Pancreas (tissue), 10 donors: ENCODE results near the gene NDUFAF3. TPM values are rescaled to one million over a fixed set of nuclear protein-coding genes. Genes with fewer than 3 reads are reported as not detected.

Experiments used
- ATAC-seq, 4 donors: fragments of 200-7000 bp; cut with Tn5 transposase; one replicate each; pipeline versions ENCODE4 v1.8.0 to v1.9.1; 2020; ENCODE audit warnings: mild to moderate bottlenecking in 4 of 4, moderate library complexity in 4 of 4
- DNase-seq, 6 donors: peaks; one replicate each; pipeline ENCODE4 v3.0.0-alpha.2; 2020
- FAIRE-seq: peaks from 2 replicates; lab custom pipeline; 2012; peaks lifted over from hg19 to GRCh38; lab: Jason Lieb, UNC
- H3K27ac ChIP-seq, 4 donors: fragments of 200-600 bp; sonication (generic); 1 replicate in 3 of 4; 2 replicates in 1 of 4; pipeline versions ENCODE4 v1.5.0 to v1.8.0; 2020
- H3K27me3 ChIP-seq, 4 donors: fragments of 200-600 bp; one replicate each; pipeline ENCODE4 v1.8.0; 2021
- H3K36me3 ChIP-seq, 3 donors: fragments of 200-600 bp; sonication (generic) in 1 of 3; one replicate each; pipeline versions ENCODE4 v1.5.0 to v1.8.0; 2020 to 2021
- H3K4me1 ChIP-seq, 3 donors: fragments of 200-600 bp; one replicate each; pipeline ENCODE4 v1.8.0; 2021
- H3K4me3 ChIP-seq, 4 donors: fragments of 200-600 bp; sonication (generic) in 2 of 4; one replicate each; pipeline versions ENCODE4 v1.5.0 to v1.8.0; 2020 to 2021
- H3K9me3 ChIP-seq, 4 donors: fragments of 200-600 bp; one replicate each; pipeline ENCODE4 v1.8.0; 2021
- WGBS, 2 donors: extraction: QIAGEN DNeasy Blood & Tissue Kit; methylation state at CpG; one replicate each; pipeline ENCODE4 v1.1.7; 2013; 5-methylcytosine and 5-hydroxymethylcytosine counted together
- intact Hi-C, 3 donors: fragments of 100-400 bp; cut with DNase I; formaldehyde crosslinking; loops; one replicate each; pipeline versions ENCODE4 v1.11.1 to v1.14.2; 2022
- polyA plus RNA-seq, 2 donors: library from polyadenylated mRNA; stranded (reverse); fragments of 200-250 nt; gene quantifications; one replicate each; pipeline ENCODE4 v1.2.3, GENCODE V29; 2013
- total RNA-seq, 6 donors: library from RNA; stranded (reverse); fragmentation: NEBNext Ultra II Directional in 4 of 6; extraction: Animal tissue kit (Norgen Biotek cat#: 25700) in 4 of 6; gene quantifications; one replicate each; pipeline versions ENCODE4 v1.2.1 to v1.2.4, GENCODE V29; 2021 to 2023
- TF ChIP-seq, protein P1 (sequence below), 4 donors: fragments of 200-600 bp; sonication (generic) in 3 of 4; IDR thresholded peaks; one replicate each; pipeline versions ENCODE4 v1.5.0 to v1.8.0; 2021; ENCODE audit warnings: antibody characterized with exemption in 4 of 4
- donor health status: healthy with polysubstance abuse.
- donor health status: DM: no; HTN: no; CAD: no; lungs with moderate emphysema.
- donor health status: DM: no; HTN: no; CAD: no.
- donor health status: control.
- donor health status: control.
- donor health status: Bipolar disorder and iron deficiency.
- donor health status: DM: yes; HTN: yes; CAD: no.
- donor health status: DM: no; HTN: no; CAD: no.
- donor health status: DM: no; HTN: no; CAD: no.
- donor health status: DM: yes; HTN: yes; CAD: no.

The NDUFAF3 gene
- total and polyA plus RNA-seq, 8 donors = 20.9 to 72.1 (median 33.4) TPM

- no peak for ATAC-seq
- no peaks in the 10 kb centered on the region for H3K27me3 ChIP-seq
- no peak overlapping the region for H3K27ac ChIP-seq
- H3K4me1 ChIP-seq = peaks cover 6 to 24% (median 9%) of the 10 kb centered on the region in 3 donors
- FAIRE-seq = no peak
- intact Hi-C loops = loop anchor here in 1 of 3 donors (10.0 kb wide), 1 partner anchor 70 kb away; the partner anchor contains the start of gene QRICH1
- peaks cover 0 to 32% (median 18%) of the 10 kb centered on the region in 3 donors for H3K36me3 ChIP-seq
- TF ChIP-seq, protein P1, sequence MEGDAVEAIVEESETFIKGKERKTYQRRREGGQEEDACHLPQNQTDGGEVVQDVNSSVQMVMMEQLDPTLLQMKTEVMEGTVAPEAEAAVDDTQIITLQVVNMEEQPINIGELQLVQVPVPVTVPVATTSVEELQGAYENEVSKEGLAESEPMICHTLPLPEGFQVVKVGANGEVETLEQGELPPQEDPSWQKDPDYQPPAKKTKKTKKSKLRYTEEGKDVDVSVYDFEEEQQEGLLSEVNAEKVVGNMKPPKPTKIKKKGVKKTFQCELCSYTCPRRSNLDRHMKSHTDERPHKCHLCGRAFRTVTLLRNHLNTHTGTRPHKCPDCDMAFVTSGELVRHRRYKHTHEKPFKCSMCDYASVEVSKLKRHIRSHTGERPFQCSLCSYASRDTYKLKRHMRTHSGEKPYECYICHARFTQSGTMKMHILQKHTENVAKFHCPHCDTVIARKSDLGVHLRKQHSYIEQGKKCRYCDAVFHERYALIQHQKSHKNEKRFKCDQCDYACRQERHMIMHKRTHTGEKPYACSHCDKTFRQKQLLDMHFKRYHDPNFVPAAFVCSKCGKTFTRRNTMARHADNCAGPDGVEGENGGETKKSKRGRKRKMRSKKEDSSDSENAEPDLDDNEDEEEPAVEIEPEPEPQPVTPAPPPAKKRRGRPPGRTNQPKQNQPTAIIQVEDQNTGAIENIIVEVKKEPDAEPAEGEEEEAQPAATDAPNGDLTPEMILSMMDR (IDR thresholded peaks at IDR 0.05) = no peak
- DNase-seq = no peak
- no peak overlapping the region for H3K4me3 ChIP-seq
- WGBS, 2 donors = 76 to 77% methylated on average over 13 of the region's 13 CpGs
- H3K9me3 ChIP-seq = no peaks in the 10 kb centered on the region
These were observed 3.3 kb downstream of the NDUFAF3 start for GRCh38 chr3:49025005-49025792.

GRCh38 chr3:49025793-49026520 is 4.0 kb downstream of the NDUFAF3 start:
- H3K36me3 ChIP-seq = peaks cover 0 to 32% (median 18%) of the 10 kb centered on the region in 3 donors
- H3K27ac ChIP-seq = no peak overlapping the region
- H3K9me3 ChIP-seq = no peaks in the 10 kb centered on the region
- H3K4me3 ChIP-seq = no peak overlapping the region
- WGBS, 2 donors = 86 to 87% methylated on average over 8 of the region's 8 CpGs
- peaks cover 6 to 24% (median 9%) of the 10 kb centered on the region in 3 donors for H3K4me1 ChIP-seq
- intact Hi-C loops = loop anchor here in 1 of 3 donors (10.0 kb wide), 1 partner anchor 69 kb away; the partner anchor contains the start of gene QRICH1
- no peaks in the 10 kb centered on the region for H3K27me3 ChIP-seq
- ATAC-seq = no peak
- TF ChIP-seq, protein P1 (IDR thresholded peaks at IDR 0.05) = no peak
- peak in 1 of 6 donors; percentile 21 for DNase-seq
- FAIRE-seq = no peak

DNA sequence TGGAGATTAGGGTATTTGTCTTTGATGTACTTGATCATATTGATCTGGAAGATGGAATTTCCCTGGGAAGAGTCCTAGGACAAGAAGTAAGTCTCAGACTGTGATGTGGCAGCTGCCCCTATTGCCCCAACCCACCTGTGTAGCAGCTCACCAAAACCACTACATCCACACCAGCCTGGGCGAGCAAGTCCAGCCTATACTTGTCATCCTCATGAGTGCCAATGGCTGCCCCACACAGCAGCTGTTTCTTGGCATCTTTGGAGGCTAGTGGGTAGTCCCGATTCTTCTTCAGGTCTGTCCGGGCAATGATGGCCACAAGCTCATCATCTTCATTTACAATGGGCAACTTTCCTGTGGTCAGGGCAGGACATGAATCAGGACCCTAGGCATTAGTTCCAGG is 4.6 kb downstream of the NDUFAF3 start:
- no peaks in the 10 kb centered on the region for H3K9me3 ChIP-seq
- no peaks in the 10 kb centered on the region for H3K27me3 ChIP-seq
- TF ChIP-seq, protein P1 (IDR thresholded peaks at IDR 0.05) = no peak
- intact Hi-C loops = loop anchor here in 1 of 3 donors (10.0 kb wide), 1 partner anchor 68 kb away; the partner anchor contains the start of gene QRICH1
- ATAC-seq (no peak), DNase-seq (no peak), FAIRE-seq (no peak)
- no peak overlapping the region for H3K4me3 ChIP-seq
- H3K27ac ChIP-seq = no peak overlapping the region
- H3K4me1 ChIP-seq = peaks cover 6 to 24% (median 9%) of the 10 kb centered on the region in 3 donors
- peaks cover 0 to 33% (median 18%) of the 10 kb centered on the region in 3 donors for H3K36me3 ChIP-seq
- 91 to 96% methylated on average over 3 of the region's 3 CpGs for WGBS, 2 donors

GRCh38 chr3:49027634-49028033 is 5.7 kb downstream of the NDUFAF3 start:
- intact Hi-C loops = loop anchor here in 1 of 3 donors (10.0 kb wide), 1 partner anchor 67 kb away; the partner anchor contains the start of gene QRICH1
- Histone ChIP-seq H3K9me3 (no peaks in the 10 kb centered on the region), H3K36me3 (peaks cover 0 to 44% (median 20%) of the 10 kb centered on the region in 3 donors), H3K27me3 (no peaks in the 10 kb centered on the region), H3K4me1 (peaks cover 6 to 23% (median 9%) of the 10 kb centered on the region in 3 donors), H3K4me3 (peak overlapping the region in 1 of 4 donors; percentile 86), H3K27ac (no peak overlapping the region)
- TF ChIP-seq, protein P1 (IDR thresholded peaks at IDR 0.05) = no peak
- FAIRE-seq (no peak), ATAC-seq (no peak), DNase-seq (no peak)
- WGBS, 2 donors = 90 to 91% methylated on average over 9 of the region's 9 CpGs
